Ectodermal cell (in vitro differentiated cells): ENCODE results near the gene HLF.

Source experiments
- H3K27ac ChIP-seq: 2 replicates; pipeline ENCODE4 v1.7.0; 2013; ENCODE audit warnings: mild to moderate bottlenecking, low read depth, low read length; ENCODE audit not compliant: insufficient read depth, poor library complexity, severe bottlenecking
- H3K27me3 ChIP-seq: 2 replicates; pipeline ENCODE4 v1.7.0; 2013; ENCODE audit warnings: mild to moderate bottlenecking, low read length; ENCODE audit not compliant: insufficient read depth, control insufficient read depth, poor library complexity, severe bottlenecking
- H3K36me3 ChIP-seq: one replicate; pipeline ENCODE4 v1.7.0; 2013; ENCODE audit warnings: low read length; ENCODE audit not compliant: control insufficient read depth, insufficient read depth
- H3K4me1 ChIP-seq: one replicate; pipeline ENCODE4 v1.7.0; 2013; ENCODE audit warnings: low read length; ENCODE audit not compliant: control insufficient read depth, insufficient read depth
- H3K4me3 ChIP-seq: 2 replicates; pipeline ENCODE4 v1.7.0; 2013; ENCODE audit warnings: low read depth, low read length, control low read depth; ENCODE audit not compliant: insufficient read depth
- H3K9me3 ChIP-seq: 2 replicates; pipeline ENCODE4 v1.7.0; 2013; ENCODE audit warnings: mild to moderate bottlenecking, low read length, moderate library complexity; ENCODE audit not compliant: control insufficient read depth
- WGBS, 2 experiments: methylation state at CpG; one replicate each; pipeline ENCODE4 v1.1.7; 2013; ENCODE audit warnings: missing lambda C conversion rate in 2 of 2; 5-methylcytosine and 5-hydroxymethylcytosine counted together

The HLF gene

DNA sequence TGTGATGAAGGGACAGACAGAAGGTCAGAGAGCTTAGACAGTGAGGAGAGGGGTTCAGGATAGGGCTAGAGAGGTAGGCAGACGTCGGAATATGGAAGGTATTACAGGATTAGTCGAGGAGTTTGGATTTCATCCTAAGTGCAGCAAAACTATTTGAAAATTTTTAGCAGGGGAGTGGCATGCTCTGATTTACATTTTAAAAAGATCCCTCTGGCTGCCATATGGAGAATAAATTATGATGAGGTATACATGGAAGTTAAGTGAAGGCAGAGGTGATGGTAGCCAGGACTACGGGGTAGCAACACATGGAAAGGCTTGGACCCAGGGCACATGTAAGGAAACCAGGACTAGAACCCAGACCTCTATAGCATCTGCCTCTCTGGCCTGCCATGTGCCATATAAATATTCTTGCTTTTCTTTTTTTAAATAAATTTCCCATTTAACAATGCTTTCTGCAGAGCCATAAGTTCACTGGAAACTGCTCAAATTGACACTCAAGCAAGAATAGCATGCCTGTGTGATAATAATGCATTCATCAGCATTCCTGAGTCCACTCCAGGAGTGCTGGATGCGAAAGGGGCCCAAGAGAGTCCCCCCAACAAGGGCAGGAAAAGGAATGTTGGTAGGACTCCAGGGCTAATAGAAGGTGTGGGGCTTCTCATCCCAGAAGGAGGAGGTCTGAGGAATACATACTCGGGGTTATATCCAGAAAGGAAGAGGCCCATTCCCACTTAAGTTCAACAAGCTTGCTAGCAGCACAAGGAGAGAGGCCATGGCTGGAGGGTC is 78.2 kb downstream of the HLF start:
- Histone ChIP-seq H3K4me1 (no peaks in the 10 kb centered on the region), H3K9me3 (no peaks in the 10 kb centered on the region), H3K27me3 (no peaks in the 10 kb centered on the region), H3K4me3 (no peak overlapping the region), H3K36me3 (no peaks in the 10 kb centered on the region), H3K27ac (no peak overlapping the region)
- WGBS, 2 experiments = 94% methylated on average over 6 of the region's 6 CpGs

DNA sequence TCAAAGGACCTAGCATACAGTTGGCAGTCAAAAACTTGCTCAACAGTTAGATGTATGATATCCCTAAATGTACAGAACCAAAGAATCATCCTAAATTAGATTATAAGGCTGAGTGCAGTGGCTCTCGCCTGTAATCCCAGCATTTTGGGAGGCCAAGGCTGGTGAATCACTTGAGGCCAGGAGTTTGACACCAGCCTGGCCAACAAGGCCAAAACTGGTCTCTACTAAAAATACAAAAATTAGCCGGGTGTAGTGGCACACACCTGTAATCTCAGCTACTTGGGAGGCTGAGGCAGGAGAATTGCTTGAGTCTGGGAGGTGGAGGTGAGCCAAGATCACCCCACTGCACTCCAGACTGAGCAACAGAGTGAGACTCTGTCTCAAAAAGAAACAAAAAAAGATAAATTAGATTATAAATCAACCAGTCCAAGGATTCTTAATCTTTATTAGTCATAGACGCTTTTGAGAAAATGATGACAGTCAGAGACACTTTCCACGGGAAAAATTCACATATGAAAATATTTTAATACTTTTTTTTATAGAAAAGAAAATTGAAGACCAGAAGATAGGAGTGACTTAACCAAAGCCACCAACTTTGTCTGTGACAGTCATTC is 79.2 kb downstream of the HLF start:
- Histone ChIP-seq H3K9me3 (no peaks in the 10 kb centered on the region), H3K4me1 (no peaks in the 10 kb centered on the region), H3K27me3 (no peaks in the 10 kb centered on the region), H3K4me3 (no peak overlapping the region), H3K36me3 (no peaks in the 10 kb centered on the region), H3K27ac (no peak overlapping the region)
- WGBS, 2 experiments = 88 to 95% methylated on average over 1 to 3 of the region's 4 CpGs

DNA sequence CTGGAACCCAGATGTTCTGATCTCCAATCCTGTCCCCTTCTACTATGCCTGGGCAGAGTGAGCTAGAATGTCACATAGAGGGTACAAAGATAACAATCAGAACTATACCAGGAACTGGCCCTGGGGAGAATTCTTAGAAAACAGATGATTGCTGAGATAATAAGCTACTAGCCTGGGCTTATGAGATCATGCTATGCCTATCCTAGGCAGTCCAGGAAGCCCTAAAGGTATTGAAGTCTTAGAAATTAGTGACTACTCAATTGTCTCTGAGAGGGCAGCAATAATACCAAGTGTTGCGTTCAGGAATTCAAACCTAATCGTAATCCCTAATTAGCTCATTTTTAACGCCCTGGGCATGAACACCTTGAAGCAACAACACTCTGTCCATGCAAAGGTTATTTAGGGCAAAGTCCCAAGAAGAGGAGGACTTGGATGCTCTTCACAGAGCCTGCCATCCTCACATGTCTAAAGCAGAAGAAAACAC is 79.8 kb downstream of the HLF start:
- Histone ChIP-seq H3K9me3 (no peaks in the 10 kb centered on the region), H3K4me1 (no peaks in the 10 kb centered on the region), H3K27me3 (no peaks in the 10 kb centered on the region), H3K36me3 (no peaks in the 10 kb centered on the region), H3K27ac (no peak overlapping the region), H3K4me3 (no peak overlapping the region)
- WGBS, 2 experiments = 90 to 98% methylated on average over 3 of the region's 3 CpGs

DNA sequence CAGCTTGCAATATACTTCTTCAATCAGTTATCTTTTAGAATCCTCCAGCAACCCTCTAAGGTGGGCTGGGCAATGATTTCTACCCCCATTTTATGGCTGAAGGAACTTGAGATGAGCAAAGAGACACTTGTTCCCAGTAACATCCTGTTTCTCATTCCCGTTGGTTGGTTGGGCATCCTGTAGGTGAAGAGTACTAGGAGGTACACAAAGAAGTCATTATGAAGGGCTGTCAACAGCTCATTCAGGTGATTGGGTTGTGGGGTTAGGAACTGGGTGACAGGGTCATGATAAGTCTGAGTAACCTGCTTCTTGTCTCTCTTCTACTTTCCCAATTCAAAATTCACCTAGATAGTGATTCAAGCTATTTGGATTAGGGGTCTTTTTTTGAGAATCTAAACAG is 80.4 kb downstream of the HLF start:
- no peak overlapping the region for H3K4me3 ChIP-seq
- no peaks in the 10 kb centered on the region for H3K9me3 ChIP-seq
- H3K4me1 ChIP-seq = no peaks in the 10 kb centered on the region
- H3K27me3 ChIP-seq = no peaks in the 10 kb centered on the region
- no peaks in the 10 kb centered on the region for H3K36me3 ChIP-seq
- 92 to 93% methylated on average over 1 of the region's 1 CpG for WGBS, 2 experiments
- no peak overlapping the region for H3K27ac ChIP-seq

DNA sequence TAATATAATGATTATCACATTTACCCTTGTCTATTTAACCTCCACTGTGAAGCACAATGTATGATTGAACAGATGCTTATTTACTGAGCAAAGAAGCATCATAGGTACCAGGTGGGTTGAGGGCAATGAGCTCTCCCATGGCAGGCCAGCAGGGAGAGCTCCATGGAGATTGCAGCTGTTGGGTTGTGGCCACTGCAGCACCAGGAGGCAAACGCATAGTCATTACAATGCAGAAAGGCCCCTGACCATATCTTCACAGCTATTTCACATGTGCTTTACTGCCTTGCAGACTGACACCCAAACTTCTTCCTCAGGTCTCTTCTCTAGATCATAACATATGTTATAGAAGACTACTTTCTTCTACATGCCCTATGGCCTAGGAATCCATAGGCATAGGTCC is 81.9 kb downstream of the HLF start:
- H3K27ac ChIP-seq = no peak overlapping the region
- H3K9me3 ChIP-seq = no peaks in the 10 kb centered on the region
- H3K36me3 ChIP-seq = no peaks in the 10 kb centered on the region
- no peak overlapping the region for H3K4me3 ChIP-seq
- 89 to 90% methylated on average over 1 of the region's 1 CpG for WGBS, 2 experiments
- no peaks in the 10 kb centered on the region for H3K27me3 ChIP-seq
- no peaks in the 10 kb centered on the region for H3K4me1 ChIP-seq

DNA sequence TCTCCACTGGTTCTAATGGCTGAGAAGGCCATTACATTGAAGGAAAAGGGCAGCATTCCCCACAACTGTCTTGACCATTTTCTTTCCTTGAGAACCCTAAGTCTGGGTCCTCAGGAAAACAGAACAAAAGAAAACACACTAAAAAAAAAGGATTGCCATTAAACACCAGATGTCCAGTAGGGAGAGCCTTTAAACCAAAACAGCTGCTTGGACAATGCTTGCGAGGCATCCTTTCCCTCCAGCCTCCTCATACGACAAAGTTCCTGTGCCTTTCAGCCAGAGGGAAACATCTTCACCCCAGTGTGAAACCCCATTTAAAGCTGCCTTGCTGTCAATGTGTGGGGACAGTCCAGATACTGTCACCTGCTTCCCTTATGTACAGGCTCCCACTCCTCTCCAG is 82.6 kb downstream of the HLF start:
- 85 to 88% methylated on average over 2 of the region's 2 CpGs for WGBS, 2 experiments
- H3K27me3 ChIP-seq = no peaks in the 10 kb centered on the region
- no peaks in the 10 kb centered on the region for H3K36me3 ChIP-seq
- no peaks in the 10 kb centered on the region for H3K9me3 ChIP-seq
- no peak overlapping the region for H3K27ac ChIP-seq
- no peak overlapping the region for H3K4me3 ChIP-seq
- H3K4me1 ChIP-seq = no peaks in the 10 kb centered on the region

DNA sequence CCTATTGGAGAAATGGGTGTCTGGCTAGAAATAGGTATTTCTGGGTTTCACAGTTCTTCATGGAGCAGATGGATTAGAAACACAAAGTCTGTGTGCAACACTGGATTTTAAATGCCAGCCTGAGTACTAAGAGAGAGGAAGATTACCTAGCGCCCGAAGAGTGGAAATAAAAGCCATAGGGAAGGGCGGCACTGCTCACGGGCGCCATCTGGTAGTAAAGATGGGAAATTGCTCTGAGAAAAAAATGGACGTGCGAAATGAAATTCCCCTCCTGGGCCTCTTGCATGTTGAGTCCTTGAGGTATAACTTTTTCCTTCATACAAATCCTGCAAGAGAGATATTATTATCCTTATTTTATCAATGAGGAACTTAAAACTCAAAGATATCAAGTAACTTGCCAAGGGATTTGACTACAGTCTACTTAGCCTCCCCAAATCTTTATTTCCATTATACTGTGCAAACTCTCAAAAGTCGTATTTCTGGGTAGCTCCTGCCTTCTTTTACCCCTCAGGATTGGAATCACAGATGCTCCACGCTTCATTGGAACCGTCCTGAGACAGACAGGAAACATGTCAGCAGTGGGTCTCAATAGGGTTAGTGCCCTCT is 84.1 kb downstream of the HLF start:
- H3K4me1 ChIP-seq = no peaks in the 10 kb centered on the region
- H3K27me3 ChIP-seq = no peaks in the 10 kb centered on the region
- H3K9me3 ChIP-seq = no peaks in the 10 kb centered on the region
- 29 to 34% methylated on average over 10 of the region's 10 CpGs for WGBS, 2 experiments
- H3K27ac ChIP-seq = no peak overlapping the region
- H3K36me3 ChIP-seq = no peaks in the 10 kb centered on the region
- no peak overlapping the region for H3K4me3 ChIP-seq

DNA sequence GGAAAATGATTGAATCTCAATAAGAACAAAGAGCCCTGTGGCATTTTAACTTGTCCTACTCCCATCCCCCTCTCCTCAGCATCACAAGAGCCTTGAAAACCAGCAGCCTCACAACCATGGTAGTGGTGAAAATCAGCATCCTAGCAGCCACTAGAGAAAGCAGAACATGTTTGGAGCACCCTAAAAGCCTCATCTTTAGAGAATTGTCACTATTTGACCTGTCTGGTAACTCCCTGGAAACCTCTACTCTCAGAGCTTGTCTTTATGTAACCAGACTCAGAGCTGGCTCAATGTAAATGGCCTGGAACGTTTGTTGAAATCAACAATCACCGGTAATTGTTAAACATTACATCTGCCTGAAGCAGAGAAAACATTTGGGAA is 86.1 kb downstream of the HLF start:
- H3K4me3 ChIP-seq = no peak overlapping the region
- no peaks in the 10 kb centered on the region for H3K36me3 ChIP-seq
- H3K27me3 ChIP-seq = no peaks in the 10 kb centered on the region
- WGBS, 2 experiments = 53 to 57% methylated on average over 2 of the region's 2 CpGs
- H3K4me1 ChIP-seq = no peaks in the 10 kb centered on the region
- H3K9me3 ChIP-seq = no peaks in the 10 kb centered on the region
- no peak overlapping the region for H3K27ac ChIP-seq

DNA sequence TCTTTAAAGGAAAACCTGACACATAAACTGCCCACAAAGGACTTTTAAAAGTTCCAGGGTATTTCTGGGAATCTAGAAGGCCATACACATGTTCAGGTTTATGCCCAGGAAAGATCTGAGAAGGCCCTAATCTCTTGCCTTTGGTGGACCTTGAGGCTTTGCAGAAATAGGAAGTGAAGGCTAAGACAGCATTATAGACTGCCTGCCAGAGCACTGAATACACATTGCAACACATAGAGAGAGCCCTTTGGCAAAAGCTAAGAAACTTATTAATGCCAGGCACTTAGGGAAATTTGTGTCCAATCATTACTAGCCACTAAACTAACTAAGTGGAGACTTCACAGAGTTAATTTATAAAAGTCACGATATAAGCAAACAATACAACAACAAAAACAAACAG is 86.5 kb downstream of the HLF start:
- H3K4me3 ChIP-seq = no peak overlapping the region
- no peak overlapping the region for H3K27ac ChIP-seq
- no peaks in the 10 kb centered on the region for H3K9me3 ChIP-seq
- WGBS, 2 experiments = 100% methylated on average over 1 of the region's 1 CpG
- no peaks in the 10 kb centered on the region for H3K4me1 ChIP-seq
- H3K36me3 ChIP-seq = no peaks in the 10 kb centered on the region
- H3K27me3 ChIP-seq = no peaks in the 10 kb centered on the region

DNA sequence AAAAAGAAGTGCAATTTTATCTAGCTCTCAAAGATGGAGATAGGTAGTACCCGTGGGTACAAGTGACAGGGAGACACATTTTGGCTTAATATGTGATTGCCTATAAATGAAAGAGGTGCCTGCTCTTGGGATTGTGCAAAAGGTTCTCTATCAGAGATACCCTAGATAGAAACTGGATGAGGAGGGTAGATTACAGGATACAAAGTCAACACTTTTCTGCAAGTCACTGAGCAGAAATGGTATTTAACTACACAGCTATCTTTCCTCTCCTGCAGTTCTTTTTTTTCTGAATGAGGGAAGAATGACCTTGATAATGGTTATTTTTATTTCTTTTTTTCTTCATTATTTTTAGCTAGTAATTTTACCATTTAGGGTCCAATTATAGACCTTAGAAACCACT is 89.2 kb downstream of the HLF start:
- Histone ChIP-seq H3K4me1 (no peaks in the 10 kb centered on the region), H3K36me3 (no peaks in the 10 kb centered on the region), H3K4me3 (no peak overlapping the region), H3K27me3 (no peaks in the 10 kb centered on the region), H3K9me3 (no peaks in the 10 kb centered on the region), H3K27ac (no peak overlapping the region)
- WGBS, 2 experiments = 93 to 96% methylated on average over 1 of the region's 1 CpG
